Choroid plexus epithelial cell (primary cell): ENCODE data around the gene SPARCL1.
"Not testable (repeated sequence)": the region's sequence is repeated elsewhere in the genome, so short reads cannot be mapped to it uniquely, and the experiment has no call there.

ENCODE experiments used
- DNase-seq: peaks from one replicate; pipeline ENCODE4 v3.0.0-alpha.2; 2010; ENCODE audit warnings: low read depth
- H3K4me3 ChIP-seq: 2 replicates; pipeline ENCODE4 v1.5.1; 2011; ENCODE audit warnings: low read depth, mild to moderate bottlenecking, control low read depth, low read length, moderate library complexity
- TF ChIP-seq, protein P1 (sequence below): conservative IDR thresholded peaks from 2 replicates; pipeline ENCODE4 v1.5.1; 2011; ENCODE audit warnings: low read depth, mild to moderate bottlenecking, control low read depth, inconsistent platforms, low read length, moderate library complexity

The SPARCL1 gene

DNA sequence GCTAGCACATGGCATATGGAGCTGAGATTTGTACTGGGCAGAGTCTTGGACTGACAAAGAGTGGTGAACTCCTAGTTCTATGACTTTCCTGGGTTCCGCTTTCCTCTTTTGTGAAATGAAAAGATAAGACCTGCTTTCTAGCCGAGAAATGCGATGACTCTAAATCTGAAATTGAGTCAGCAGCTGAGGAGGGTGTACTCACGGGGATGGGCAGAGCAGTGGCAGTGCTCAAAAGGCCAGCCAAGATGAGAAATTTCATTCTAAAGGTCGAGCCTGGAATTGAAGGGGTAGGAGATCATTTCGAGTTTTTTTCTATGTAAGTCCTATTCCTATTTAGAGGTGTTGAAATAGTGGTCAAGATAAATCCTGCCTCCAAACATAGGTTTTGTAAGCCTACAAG lies 59.8 kb downstream of the SPARCL1 start:
- TF ChIP-seq, protein P1, sequence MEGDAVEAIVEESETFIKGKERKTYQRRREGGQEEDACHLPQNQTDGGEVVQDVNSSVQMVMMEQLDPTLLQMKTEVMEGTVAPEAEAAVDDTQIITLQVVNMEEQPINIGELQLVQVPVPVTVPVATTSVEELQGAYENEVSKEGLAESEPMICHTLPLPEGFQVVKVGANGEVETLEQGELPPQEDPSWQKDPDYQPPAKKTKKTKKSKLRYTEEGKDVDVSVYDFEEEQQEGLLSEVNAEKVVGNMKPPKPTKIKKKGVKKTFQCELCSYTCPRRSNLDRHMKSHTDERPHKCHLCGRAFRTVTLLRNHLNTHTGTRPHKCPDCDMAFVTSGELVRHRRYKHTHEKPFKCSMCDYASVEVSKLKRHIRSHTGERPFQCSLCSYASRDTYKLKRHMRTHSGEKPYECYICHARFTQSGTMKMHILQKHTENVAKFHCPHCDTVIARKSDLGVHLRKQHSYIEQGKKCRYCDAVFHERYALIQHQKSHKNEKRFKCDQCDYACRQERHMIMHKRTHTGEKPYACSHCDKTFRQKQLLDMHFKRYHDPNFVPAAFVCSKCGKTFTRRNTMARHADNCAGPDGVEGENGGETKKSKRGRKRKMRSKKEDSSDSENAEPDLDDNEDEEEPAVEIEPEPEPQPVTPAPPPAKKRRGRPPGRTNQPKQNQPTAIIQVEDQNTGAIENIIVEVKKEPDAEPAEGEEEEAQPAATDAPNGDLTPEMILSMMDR = no peak
- peak; percentile 36 for DNase-seq
- no peak overlapping the region for H3K4me3 ChIP-seq

- no peak overlapping the region for H3K4me3 ChIP-seq
- TF ChIP-seq, protein P1 = peak; percentile 52
- DNase-seq = peak; percentile 81
Measured at GRCh38 chr4:87465739-87466366, 63.3 kb downstream of the SPARCL1 start.

GRCh38 chr4:87462102-87462501 lies 67.1 kb downstream of the SPARCL1 start:
- no peak overlapping the region for H3K4me3 ChIP-seq
- TF ChIP-seq, protein P1 = no peak
- no peak for DNase-seq

DNA sequence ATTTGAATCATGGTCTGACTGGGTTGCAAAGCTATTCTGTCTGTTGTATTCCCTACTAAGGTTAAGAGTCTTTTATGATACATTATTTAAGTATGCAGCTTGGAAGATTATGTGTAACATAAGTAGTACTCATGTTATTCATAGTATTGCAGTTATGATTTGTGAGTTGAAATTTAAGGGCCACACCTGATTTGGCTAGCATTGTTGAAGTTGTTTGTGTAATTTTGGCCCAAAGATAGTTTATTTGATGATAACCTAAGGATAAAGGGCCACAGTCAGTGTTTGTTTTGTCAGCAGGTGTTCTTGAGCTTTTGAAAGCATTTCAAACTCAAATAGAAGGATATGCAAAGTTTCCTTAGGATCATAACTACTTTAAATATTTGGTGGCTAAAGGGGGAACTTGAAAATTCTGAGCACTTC lies 67.9 kb downstream of the SPARCL1 start:
- peak; percentile 68 for DNase-seq
- TF ChIP-seq, protein P1 = no peak
- no peak overlapping the region for H3K4me3 ChIP-seq

DNA sequence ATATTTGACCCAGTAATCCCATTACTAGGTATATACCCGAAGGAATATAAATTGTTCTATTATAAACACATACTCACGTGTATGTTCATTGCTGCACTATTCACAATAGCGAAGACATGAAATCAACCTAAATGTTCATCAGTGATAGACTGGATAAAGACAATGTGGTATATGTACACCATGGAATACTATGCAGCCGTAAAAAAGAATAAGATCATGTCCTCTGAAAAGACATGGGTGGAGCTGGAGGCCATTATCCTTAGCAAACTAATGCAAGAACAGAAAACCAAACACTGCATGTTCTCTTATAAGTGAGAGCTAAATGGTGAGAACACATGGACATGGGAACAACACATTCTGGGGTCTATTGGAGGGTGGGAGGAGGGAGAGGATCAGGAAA lies 70.3 kb downstream of the SPARCL1 start:
- TF ChIP-seq, protein P1 = no peak
- H3K4me3 ChIP-seq = no peak overlapping the region
- no peak for DNase-seq

DNA sequence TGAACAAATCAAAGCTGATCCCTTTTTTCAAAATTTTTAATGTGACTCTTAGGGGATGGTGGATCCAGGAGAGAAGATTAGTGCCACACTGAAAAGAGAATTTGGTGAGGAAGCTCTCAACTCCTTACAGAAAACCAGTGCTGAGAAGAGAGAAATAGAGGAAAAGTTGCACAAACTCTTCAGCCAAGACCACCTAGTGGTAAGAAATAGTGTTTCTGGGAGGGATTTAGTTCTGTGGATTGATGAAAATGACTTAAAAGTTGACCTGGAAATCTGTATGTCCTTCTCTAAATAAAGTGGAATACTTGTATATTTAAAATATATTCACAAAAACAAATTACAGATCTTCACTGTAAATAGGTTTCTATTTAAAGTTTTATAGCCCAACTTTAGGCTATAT lies 77.6 kb downstream of the SPARCL1 start:
- H3K4me3 ChIP-seq = no peak overlapping the region
- DNase-seq = no peak
- TF ChIP-seq, protein P1 = peak; percentile 33

- H3K4me3 ChIP-seq, DNase-seq: not testable (repeated sequence)
Measured at GRCh38 chr4:87446375-87446774, 82.8 kb downstream of the SPARCL1 start.

DNA sequence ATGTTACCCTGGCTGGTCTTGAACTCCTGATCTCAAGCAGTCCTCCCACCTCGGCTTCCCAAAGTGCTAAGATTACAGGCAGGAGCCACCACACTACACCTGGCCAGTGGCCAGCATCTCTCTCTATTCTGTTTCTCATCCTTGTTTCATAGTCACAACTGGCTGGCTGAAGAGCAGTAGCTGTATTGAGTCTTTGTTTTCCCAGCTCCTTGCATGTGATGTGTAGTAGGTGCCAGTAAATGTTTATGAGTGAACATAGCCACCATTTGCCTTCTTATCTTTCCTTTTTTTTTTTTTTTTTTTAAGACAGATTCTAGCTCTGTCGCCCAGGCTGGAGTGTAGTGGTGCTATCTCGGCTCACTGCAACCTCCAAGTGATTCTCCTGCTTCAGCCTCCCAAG lies 83.2 kb downstream of the SPARCL1 start:
- DNase-seq = no peak
- TF ChIP-seq, protein P1 = no peak
- no peak overlapping the region for H3K4me3 ChIP-seq
